HUES6 (cell line): Measurements from ENCODE around the gene SLX4IP.
A peak's percentile ranks its signal among the peaks of the same experiment; 100 is the strongest.

Source experiments
- H3K27ac ChIP-seq: 2 replicates; pipeline ENCODE4 v1.7.0; 2013; ENCODE audit warnings: low read depth, mild to moderate bottlenecking, low read length, inconsistent platforms
- H3K27me3 ChIP-seq: 2 replicates; pipeline ENCODE4 v1.6.1; 2013; ENCODE audit warnings: low read length; ENCODE audit not compliant: control insufficient read depth, insufficient read depth
- H3K36me3 ChIP-seq: 2 replicates; pipeline ENCODE4 v1.6.1; 2013; ENCODE audit warnings: low read length; ENCODE audit not compliant: control insufficient read depth, insufficient read depth
- H3K4me1 ChIP-seq: 2 replicates; pipeline ENCODE4 v1.6.1; 2013; ENCODE audit warnings: low read length; ENCODE audit not compliant: control insufficient read depth, insufficient read depth
- H3K4me3 ChIP-seq: 2 replicates; pipeline ENCODE4 v1.5.1; 2013; ENCODE audit warnings: low read depth, low read length
- H3K9ac ChIP-seq: one replicate; pipeline ENCODE4 v1.6.1; 2013; ENCODE audit warnings: mild to moderate bottlenecking, low read length
- H3K9me3 ChIP-seq: 2 replicates; pipeline ENCODE4 v1.6.1; 2013; ENCODE audit warnings: low read depth, low read length; ENCODE audit not compliant: control insufficient read depth, insufficient read depth

The SLX4IP gene

DNA sequence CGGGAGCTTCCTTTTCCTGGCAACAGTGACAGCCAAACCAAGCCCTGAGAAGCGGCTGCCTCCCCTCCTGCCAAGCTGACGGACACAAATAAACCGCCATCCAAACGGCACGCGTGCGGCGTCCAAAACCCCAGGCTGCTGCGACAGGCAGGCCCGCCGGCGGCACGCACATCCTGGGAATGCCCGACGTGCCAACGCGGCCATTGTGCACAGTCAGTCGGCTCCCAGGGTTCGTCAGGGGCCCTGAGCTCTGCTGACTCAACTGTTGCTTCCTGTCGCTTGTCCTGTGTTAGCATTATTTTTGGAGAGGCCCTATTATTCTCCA lies 231.9 kb downstream of the SLX4IP start:
- no peak overlapping the region for H3K4me3 ChIP-seq
- peaks cover 43% of the 10 kb centered on the region for H3K36me3 ChIP-seq
- no peaks in the 10 kb centered on the region for H3K27me3 ChIP-seq
- H3K9me3 ChIP-seq = no peaks in the 10 kb centered on the region
- peaks cover 90% of the 10 kb centered on the region for H3K4me1 ChIP-seq
- no peak overlapping the region for H3K9ac ChIP-seq
- H3K27ac ChIP-seq = no peak overlapping the region

- H3K9me3 ChIP-seq = no peaks in the 10 kb centered on the region
- no peak overlapping the region for H3K27ac ChIP-seq
- peaks cover 87% of the 10 kb centered on the region for H3K4me1 ChIP-seq
- no peaks in the 10 kb centered on the region for H3K27me3 ChIP-seq
- H3K36me3 ChIP-seq = peaks cover 37% of the 10 kb centered on the region
- H3K9ac ChIP-seq = no peak overlapping the region
- H3K4me3 ChIP-seq = no peak overlapping the region
Measured at GRCh38 chr20:10667560-10668167, 232.6 kb downstream of the SLX4IP start.

GRCh38 chr20:10668677-10669368 lies 233.7 kb downstream of the SLX4IP start:
- H3K27ac ChIP-seq = no peak overlapping the region
- peak overlapping the region; percentile 7; the same call in 1 of the 2 replicates for H3K4me3 ChIP-seq
- peaks cover 25% of the 10 kb centered on the region; the same call in 1 of the 2 replicates for H3K36me3 ChIP-seq
- peaks cover 75% of the 10 kb centered on the region for H3K4me1 ChIP-seq
- H3K27me3 ChIP-seq = no peaks in the 10 kb centered on the region
- H3K9me3 ChIP-seq = no peaks in the 10 kb centered on the region
- no peak overlapping the region for H3K9ac ChIP-seq

- Histone ChIP-seq H3K4me1 (peaks cover 66% of the 10 kb centered on the region), H3K27ac (no peak overlapping the region), H3K36me3 (peaks cover 24% of the 10 kb centered on the region; the same call in 1 of the 2 replicates), H3K9me3 (no peaks in the 10 kb centered on the region), H3K27me3 (no peaks in the 10 kb centered on the region), H3K4me3 (peak overlapping the region; percentile 93; the same call in 1 of the 2 replicates), H3K9ac (peak overlapping the region; percentile 4)
Measured at GRCh38 chr20:10669843-10670446, 234.8 kb downstream of the SLX4IP start.

DNA sequence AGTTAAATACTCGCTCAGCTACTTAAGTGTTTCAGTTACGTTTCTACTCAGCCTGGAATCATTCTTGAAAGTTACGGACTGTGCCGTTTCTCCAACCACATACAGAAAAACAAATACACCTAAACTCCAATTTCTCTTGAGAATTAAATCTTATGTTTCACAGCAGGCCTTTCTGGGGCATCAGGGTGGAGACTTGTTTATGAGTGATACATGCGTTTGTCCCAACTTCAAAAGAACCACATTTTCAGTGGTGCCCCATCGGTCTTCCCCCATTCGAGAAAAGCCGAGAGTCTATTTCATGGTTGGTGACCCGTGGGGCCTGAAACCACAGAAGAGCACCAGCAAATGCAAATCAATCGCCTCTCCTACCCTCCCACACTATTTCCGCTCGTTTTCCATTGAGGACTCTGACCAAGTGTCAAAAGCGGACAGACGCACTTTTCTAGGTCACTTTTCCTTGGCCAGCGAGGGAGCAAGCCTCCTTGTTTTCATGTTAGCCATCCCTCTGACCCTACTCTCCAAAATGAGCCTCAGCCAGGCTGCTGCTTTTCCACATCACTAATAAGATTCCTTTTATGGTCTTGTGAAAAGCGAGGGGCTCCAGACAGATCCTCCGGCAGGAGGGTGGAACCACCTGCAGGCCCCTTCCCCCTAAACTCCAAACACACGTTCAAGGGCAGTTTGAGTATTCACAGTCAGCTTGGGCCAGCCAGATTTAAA lies 235.6 kb downstream of the SLX4IP start:
- Histone ChIP-seq H3K27me3 (no peaks in the 10 kb centered on the region), H3K36me3 (peaks cover 22% of the 10 kb centered on the region; the same call in 1 of the 2 replicates), H3K4me1 (peaks cover 66% of the 10 kb centered on the region), H3K4me3 (peak overlapping the region; percentile 93), H3K27ac (peak overlapping the region; percentile 46; the same call in 1 of the 2 replicates), H3K9ac (peak overlapping the region; percentile 76), H3K9me3 (no peaks in the 10 kb centered on the region)

GRCh38 chr20:10671221-10671918 lies 236.3 kb downstream of the SLX4IP start:
- Histone ChIP-seq H3K27me3 (no peaks in the 10 kb centered on the region), H3K9me3 (no peaks in the 10 kb centered on the region), H3K36me3 (peaks cover 18% of the 10 kb centered on the region; the same call in 1 of the 2 replicates), H3K4me3 (peak overlapping the region; percentile 93), H3K9ac (peak overlapping the region; percentile 76), H3K27ac (peak overlapping the region; percentile 59; the same call in 1 of the 2 replicates), H3K4me1 (peaks cover 61% of the 10 kb centered on the region)

- Histone ChIP-seq H3K4me1 (peaks cover 55% of the 10 kb centered on the region), H3K4me3 (peak overlapping the region; percentile 93), H3K9ac (peak overlapping the region; percentile 90), H3K27me3 (no peaks in the 10 kb centered on the region), H3K27ac (peak overlapping the region; percentile 59; the same call in 1 of the 2 replicates), H3K9me3 (no peaks in the 10 kb centered on the region), H3K36me3 (peaks cover 15% of the 10 kb centered on the region; the same call in 1 of the 2 replicates)
Measured at GRCh38 chr20:10671919-10672623, 237.0 kb downstream of the SLX4IP start.

GRCh38 chr20:10672624-10673127 lies 237.6 kb downstream of the SLX4IP start:
- peak overlapping the region; percentile 93 for H3K4me3 ChIP-seq

GRCh38 chr20:10673176-10673841 lies 238.2 kb downstream of the SLX4IP start:
- Histone ChIP-seq H3K9me3 (no peaks in the 10 kb centered on the region), H3K27me3 (no peaks in the 10 kb centered on the region), H3K27ac (peak overlapping the region; percentile 59; the same call in 1 of the 2 replicates), H3K4me3 (peak overlapping the region; percentile 93), H3K4me1 (peaks cover 42% of the 10 kb centered on the region), H3K9ac (peak overlapping the region; percentile 90), H3K36me3 (peaks cover 6% of the 10 kb centered on the region; the same call in 1 of the 2 replicates)

More at GRCh38 chr20:10672624-10673127, 237.6 kb downstream of the SLX4IP start:
- peaks cover 11% of the 10 kb centered on the region; the same call in 1 of the 2 replicates for H3K36me3 ChIP-seq
- H3K4me1 ChIP-seq = peaks cover 49% of the 10 kb centered on the region
- peak overlapping the region; percentile 90 for H3K9ac ChIP-seq
- peak overlapping the region; percentile 59; the same call in 1 of the 2 replicates for H3K27ac ChIP-seq
- H3K9me3 ChIP-seq = no peaks in the 10 kb centered on the region
- no peaks in the 10 kb centered on the region for H3K27me3 ChIP-seq
